Hepatocyte (in vitro differentiated cells): ENCODE data around the gene BMPR1A. TPM values are rescaled to one million over a fixed set of nuclear protein-coding genes. Genes with fewer than 3 reads are reported as not detected.

ENCODE experiments used
- DNase-seq: peaks from one replicate; pipeline ENCODE4 v3.0.0-alpha.2; 2016; ENCODE audit warnings: low spot score
- H2AFZ ChIP-seq: fragments of 200-600 bp; sonication (generic); 2 replicates; pipeline ENCODE4 v1.6.0; 2016; ENCODE audit warnings: antibody characterized with exemption, mild to moderate bottlenecking
- H3K27ac ChIP-seq: fragments of 200-600 bp; sonication (generic); 2 replicates; pipeline ENCODE4 v1.5.1; 2016; ENCODE audit warnings: mild to moderate bottlenecking
- H3K27me3 ChIP-seq: fragments of 200-600 bp; sonication (generic); 2 replicates; pipeline ENCODE4 v1.6.1; 2016
- H3K36me3 ChIP-seq: fragments of 200-600 bp; sonication (generic); replicated peaks from 2 replicates; pipeline ENCODE4 v1.5.1; 2016; ENCODE audit warnings: low read depth; ENCODE audit not compliant: insufficient read depth
- H3K4me1 ChIP-seq: fragments of 200-600 bp; sonication (generic); 2 replicates; pipeline ENCODE4 v1.5.1; 2016; ENCODE audit warnings: mild to moderate bottlenecking, moderate library complexity; ENCODE audit not compliant: insufficient read depth
- H3K4me2 ChIP-seq: fragments of 200-600 bp; sonication (generic); 2 replicates; pipeline ENCODE4 v1.6.0; 2016
- H3K4me3 ChIP-seq: fragments of 200-600 bp; sonication (generic); 2 replicates; pipeline ENCODE4 v1.5.1; 2016; ENCODE audit warnings: mild to moderate bottlenecking
- H3K79me2 ChIP-seq: fragments of 200-600 bp; sonication (generic); 2 replicates; pipeline ENCODE4 v1.6.0; 2017; ENCODE audit warnings: mild to moderate bottlenecking
- H3K9me2 ChIP-seq: fragments of 200-600 bp; sonication (generic); replicated peaks from 2 replicates; pipeline ENCODE4 v1.6.0; 2017; ENCODE audit warnings: mild to moderate bottlenecking; ENCODE audit not compliant: insufficient read depth
- H3K9me3 ChIP-seq: fragments of 200-600 bp; sonication (generic); 2 replicates; pipeline ENCODE4 v1.5.1; 2016; ENCODE audit warnings: low read depth, mild to moderate bottlenecking
- H4K20me1 ChIP-seq: fragments of 200-600 bp; sonication (generic); 2 replicates; pipeline ENCODE4 v1.6.0; 2016; ENCODE audit warnings: mild to moderate bottlenecking; ENCODE audit not compliant: insufficient read depth, poor library complexity, severe bottlenecking
- EZH2 ChIP-seq: fragments of 200-600 bp; sonication (generic); IDR thresholded peaks from 2 replicates; pipeline ENCODE4 v1.6.1; 2016; ENCODE audit warnings: antibody characterized with exemption, mild to moderate bottlenecking, borderline replicate concordance
- EZH2phosphoT487 ChIP-seq: fragments of 200-600 bp; sonication (generic); IDR thresholded peaks from one replicate; pipeline ENCODE4 v1.6.1; 2018; ENCODE audit warnings: antibody characterized with exemption, mild to moderate bottlenecking, low read depth, moderate library complexity; ENCODE audit not compliant: unreplicated experiment, severe bottlenecking
- WGBS: methylation state at CpG from one replicate; pipeline ENCODE4 v1.1.6; 2016; ENCODE audit warnings: low lambda C conversion rate; ENCODE audit errors: missing lambda C conversion rate; 5-methylcytosine and 5-hydroxymethylcytosine counted together
- polyA plus RNA-seq: library from polyadenylated mRNA; unstranded; fragments of >200 nt; fragmentation: Nextera tagmentation; extraction: Ambion mirVana; gene quantifications from 2 replicates; pipeline ENCODE4 v1.2.1, GENCODE V29; 2016
- total RNA-seq: library from RNA; depleted of rRNA; stranded (reverse); fragments of >200 nt; gene quantifications from 2 replicates; pipeline ENCODE4 v1.2.3, GENCODE V29; 2014
- TF ChIP-seq, protein P1 (sequence below): fragments of 200-600 bp; sonication (generic); IDR thresholded peaks from 2 replicates; pipeline ENCODE4 v1.5.1; 2016; ENCODE audit warnings: antibody characterized with exemption, mild to moderate bottlenecking; ENCODE audit not compliant: poor library complexity

BMPR1A gene
- total and polyA plus RNA-seq, 2 experiments from 2014 or later, result 25.1 to 58.0 TPM

DNA sequence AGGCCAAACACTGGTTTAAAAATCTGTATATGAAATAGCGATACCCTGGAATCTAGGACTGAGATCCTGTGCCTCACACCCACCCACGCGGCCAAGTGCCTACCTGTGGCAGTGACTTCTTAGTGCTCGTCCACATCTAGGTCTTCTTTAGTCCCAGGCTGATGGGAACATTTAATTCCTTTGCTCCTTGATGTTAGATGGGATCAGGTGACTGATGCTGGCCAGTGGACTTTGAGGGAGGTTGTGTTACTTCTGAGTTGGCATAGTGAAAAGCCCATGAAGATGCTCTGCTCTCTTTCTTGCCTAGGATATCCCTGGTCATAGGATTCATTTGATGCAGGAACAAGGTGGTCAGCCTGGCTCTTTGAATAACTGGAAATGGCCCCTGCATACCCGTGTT lies 59.2 kb downstream of the BMPR1A start:
- Histone ChIP-seq H3K79me2 (peaks cover 100% of the 10 kb centered on the region), H3K4me3 (no peak overlapping the region), H3K36me3 (no peaks in the 10 kb centered on the region), H2AFZ (no peak overlapping the region), H3K27me3 (no peaks in the 10 kb centered on the region), H3K4me1 (no peaks in the 10 kb centered on the region), H3K27ac (no peak overlapping the region), H4K20me1 (peaks cover 62% of the 10 kb centered on the region), H3K9me2 (no peaks in the 10 kb centered on the region), H3K9me3 (no peaks in the 10 kb centered on the region), H3K4me2 (no peak overlapping the region)
- WGBS, result 90% methylated on average over 5 of the region's 5 CpGs
- no peak for DNase-seq
- TF ChIP-seq, protein P1, sequence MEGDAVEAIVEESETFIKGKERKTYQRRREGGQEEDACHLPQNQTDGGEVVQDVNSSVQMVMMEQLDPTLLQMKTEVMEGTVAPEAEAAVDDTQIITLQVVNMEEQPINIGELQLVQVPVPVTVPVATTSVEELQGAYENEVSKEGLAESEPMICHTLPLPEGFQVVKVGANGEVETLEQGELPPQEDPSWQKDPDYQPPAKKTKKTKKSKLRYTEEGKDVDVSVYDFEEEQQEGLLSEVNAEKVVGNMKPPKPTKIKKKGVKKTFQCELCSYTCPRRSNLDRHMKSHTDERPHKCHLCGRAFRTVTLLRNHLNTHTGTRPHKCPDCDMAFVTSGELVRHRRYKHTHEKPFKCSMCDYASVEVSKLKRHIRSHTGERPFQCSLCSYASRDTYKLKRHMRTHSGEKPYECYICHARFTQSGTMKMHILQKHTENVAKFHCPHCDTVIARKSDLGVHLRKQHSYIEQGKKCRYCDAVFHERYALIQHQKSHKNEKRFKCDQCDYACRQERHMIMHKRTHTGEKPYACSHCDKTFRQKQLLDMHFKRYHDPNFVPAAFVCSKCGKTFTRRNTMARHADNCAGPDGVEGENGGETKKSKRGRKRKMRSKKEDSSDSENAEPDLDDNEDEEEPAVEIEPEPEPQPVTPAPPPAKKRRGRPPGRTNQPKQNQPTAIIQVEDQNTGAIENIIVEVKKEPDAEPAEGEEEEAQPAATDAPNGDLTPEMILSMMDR, result no peak
- TF ChIP-seq EZH2phosphoT487 (no peak), EZH2 (no peak)

DNA sequence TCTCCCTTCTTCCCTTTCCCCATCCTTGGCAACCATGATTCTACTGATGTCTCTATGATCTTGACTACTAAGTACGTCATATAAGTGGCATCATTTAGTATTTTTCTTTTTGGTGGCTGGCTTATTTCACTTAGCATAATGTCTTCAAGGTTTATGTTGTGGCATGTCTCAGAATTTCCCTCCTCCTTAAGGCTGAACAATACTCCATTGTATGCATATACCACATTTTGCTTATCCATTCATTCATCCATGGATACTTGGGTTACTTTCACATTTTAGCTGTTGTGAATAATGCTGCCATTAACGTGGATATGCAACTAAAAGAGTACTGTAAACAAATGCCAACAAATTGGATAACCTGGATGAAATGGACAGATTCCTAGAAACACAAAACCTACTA lies 60.8 kb downstream of the BMPR1A start:
- Histone ChIP-seq H3K79me2 (peaks cover 100% of the 10 kb centered on the region), H3K9me3 (no peaks in the 10 kb centered on the region), H4K20me1 (peaks cover 59% of the 10 kb centered on the region), H3K9me2 (no peaks in the 10 kb centered on the region), H3K4me1 (no peaks in the 10 kb centered on the region), H3K27ac (no peak overlapping the region), H2AFZ (no peak overlapping the region), H3K36me3 (no peaks in the 10 kb centered on the region), H3K4me2 (no peak overlapping the region), H3K27me3 (no peaks in the 10 kb centered on the region), H3K4me3 (no peak overlapping the region)
- 86% methylated on average over 2 of the region's 2 CpGs for WGBS
- no peak for TF ChIP-seq EZH2phosphoT487
- no peak for TF ChIP-seq EZH2
- TF ChIP-seq, protein P1, result no peak
- no peak for DNase-seq

DNA sequence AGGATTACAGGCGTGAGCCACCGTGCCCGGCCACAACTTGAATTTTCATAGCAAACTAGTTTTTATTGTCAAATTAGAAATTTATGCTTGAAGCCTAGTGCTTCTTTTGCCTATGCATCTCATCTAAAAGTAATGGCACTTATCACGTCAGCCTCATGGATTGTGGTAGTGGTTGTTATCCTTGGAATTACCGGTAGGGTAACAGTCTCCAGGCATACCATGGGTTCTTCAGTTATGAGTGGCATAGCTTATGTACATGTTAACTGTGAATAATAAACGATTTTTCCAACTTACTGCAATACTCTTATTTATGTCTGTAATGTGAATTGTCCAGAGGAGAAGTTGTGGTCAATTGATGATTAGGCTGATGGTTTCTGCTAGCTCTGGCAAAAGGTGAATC lies 63.1 kb downstream of the BMPR1A start:
- no peak overlapping the region for H3K4me3 ChIP-seq
- no peaks in the 10 kb centered on the region for H3K9me2 ChIP-seq
- peaks cover 100% of the 10 kb centered on the region for H3K79me2 ChIP-seq
- H2AFZ ChIP-seq, result no peak overlapping the region
- H3K36me3 ChIP-seq, result no peaks in the 10 kb centered on the region
- H4K20me1 ChIP-seq, result peaks cover 60% of the 10 kb centered on the region
- 80% methylated on average over 6 of the region's 6 CpGs for WGBS
- no peak for DNase-seq
- TF ChIP-seq EZH2 (no peak), EZH2phosphoT487 (no peak)
- TF ChIP-seq, protein P1, result no peak
- H3K4me1 ChIP-seq, result no peaks in the 10 kb centered on the region
- H3K27ac ChIP-seq, result no peak overlapping the region
- no peak overlapping the region for H3K4me2 ChIP-seq
- no peaks in the 10 kb centered on the region for H3K27me3 ChIP-seq
- H3K9me3 ChIP-seq, result no peaks in the 10 kb centered on the region

DNA sequence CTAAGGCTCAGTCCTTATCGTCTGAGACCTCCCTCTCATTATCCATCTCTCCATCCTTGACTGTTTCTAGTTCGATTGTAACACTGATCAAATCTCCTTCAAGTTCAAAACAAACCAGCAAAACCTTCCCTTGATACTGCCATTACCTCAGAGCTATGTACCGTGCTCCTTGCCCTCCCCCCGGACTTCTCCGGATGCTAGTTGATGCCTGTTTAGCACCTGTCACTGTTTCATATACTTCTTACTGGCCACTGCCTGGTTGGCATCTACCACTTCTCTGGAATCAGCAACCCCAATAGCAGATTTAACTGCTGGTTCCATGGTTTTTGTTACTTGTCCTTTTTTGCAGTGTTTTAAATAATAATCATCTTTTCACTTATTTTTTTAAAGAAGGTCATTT lies 64.1 kb downstream of the BMPR1A start:
- H3K4me2 ChIP-seq, result no peak overlapping the region
- no peak overlapping the region for H3K27ac ChIP-seq
- no peak overlapping the region for H3K4me3 ChIP-seq
- WGBS, result 92% methylated on average over 5 of the region's 5 CpGs
- no peak for DNase-seq
- no peaks in the 10 kb centered on the region for H3K27me3 ChIP-seq
- peaks cover 100% of the 10 kb centered on the region for H3K79me2 ChIP-seq
- no peaks in the 10 kb centered on the region for H3K36me3 ChIP-seq
- no peaks in the 10 kb centered on the region for H3K4me1 ChIP-seq
- TF ChIP-seq, protein P1, result no peak
- TF ChIP-seq EZH2phosphoT487 (no peak), EZH2 (no peak)
- no peak overlapping the region for H2AFZ ChIP-seq
- H3K9me3 ChIP-seq, result no peaks in the 10 kb centered on the region
- H4K20me1 ChIP-seq, result peaks cover 57% of the 10 kb centered on the region
- no peaks in the 10 kb centered on the region for H3K9me2 ChIP-seq
